ENCODE results near the gene C2orf68. TPM values are rescaled to one million over a fixed set of nuclear protein-coding genes. Genes with fewer than 3 reads are reported as not detected.

Gene C2orf68
- total and polyA plus RNA-seq, 2 of the 13 experiments (the other 11 are each of a cell fraction or from before 2014, with no cell fraction given): 47.1 to 77.4 TPM

GRCh38 chr2:85601771-85602475 lies 9.9 kb downstream of the C2orf68 start (continued):
- TF ChIP-seq LBX2 (CRISPR knock-in tag; IDR thresholded peaks at IDR 0.05; ENCODE audit: borderline replicate concordance) (no peak), RNF219 (CRISPR knock-in tag; IDR thresholded peaks at IDR 0.05) (no peak; the same call in 1 of the 2 replicates), ZNF878 (CRISPR knock-in tag; IDR thresholded peaks at IDR 0.05) (no peak), NBN (conservative IDR thresholded peaks at IDR 0.05) (no peak), AFF4 (CRISPR knock-in tag; IDR thresholded peaks at IDR 0.05) (no peak), IKZF5 (CRISPR knock-in tag; IDR thresholded peaks at IDR 0.05) (0 out of 2 replicates have a peak, but pooled peaks have one; percentile 30), ZNF782 (CRISPR knock-in tag; IDR thresholded peaks at IDR 0.05; ENCODE audit: borderline replicate concordance) (no peak; the same call in 1 of the 2 replicates), RARA (CRISPR knock-in tag; IDR thresholded peaks at IDR 0.05) (no peak), ZNF224 (CRISPR knock-in tag; IDR thresholded peaks at IDR 0.05) (no peak), ZNF251 (CRISPR knock-in tag; IDR thresholded peaks at IDR 0.05) (no peak), ZNF772 (CRISPR knock-in tag; IDR thresholded peaks at IDR 0.05) (no peak; the same call in 1 of the 2 replicates), MYNN (CRISPR knock-in tag; IDR thresholded peaks at IDR 0.05; ENCODE audit: low read depth) (0 out of 2 replicates have a peak, but pooled peaks have one; percentile 17), ZNF12 (CRISPR knock-in tag; IDR thresholded peaks at IDR 0.05) (no peak), FOXO1 (CRISPR knock-in tag; IDR thresholded peaks at IDR 0.05) (peak; percentile 70; the same call in 1 of the 2 replicates), ZNF431 (CRISPR knock-in tag; IDR thresholded peaks at IDR 0.05; ENCODE audit: borderline replicate concordance, low read depth) (0 out of 2 replicates have a peak, but pooled peaks have one; percentile 38), ZNF460 (CRISPR knock-in tag; IDR thresholded peaks at IDR 0.05; ENCODE audit: borderline replicate concordance) (no peak), ZNF335 (CRISPR knock-in tag; IDR thresholded peaks at IDR 0.05) (no peak; the same call in 1 of the 2 replicates), SOX13 (IDR thresholded peaks at IDR 0.05) (no peak), SOX13 (CRISPR knock-in tag; conservative IDR thresholded peaks at IDR 0.05 in 1 of 2, IDR thresholded peaks at IDR 0.05 in 1 of 2) (peak in 1 of 2 experiments; percentile 44; a peak in 1 of 4 replicates), TARDBP (CRISPR knock-in tag; IDR thresholded peaks at IDR 0.05) (no peak), IRX3 (CRISPR knock-in tag; IDR thresholded peaks at IDR 0.05; ENCODE audit: borderline replicate concordance, low read depth) (no peak; the same call in 1 of the 2 replicates), ISL2 (CRISPR knock-in tag; IDR thresholded peaks at IDR 0.05) (no peak), ZBTB21 (CRISPR knock-in tag; IDR thresholded peaks at IDR 0.05) (no peak)
